IPS DF 6.9 (cell line): ENCODE measurements around the gene CERS4.

Source experiments
- DNase-seq: peaks from one replicate; pipeline ENCODE4 v3.0.0-alpha.2; 2013; ENCODE audit warnings: low read depth, low spot score
- H3K27ac ChIP-seq: one replicate; pipeline ENCODE4 v1.5.1; 2013; ENCODE audit warnings: low read length, control low read depth
- H3K27me3 ChIP-seq: 2 replicates; pipeline ENCODE4 v1.6.1; 2013; ENCODE audit warnings: mild to moderate bottlenecking, low read length; ENCODE audit not compliant: control insufficient read depth, insufficient read depth
- H3K36me3 ChIP-seq: 2 replicates; pipeline ENCODE4 v1.6.1; 2013; ENCODE audit warnings: low read length; ENCODE audit not compliant: control insufficient read depth, insufficient read depth
- H3K4me1 ChIP-seq: 2 replicates; pipeline ENCODE4 v1.6.1; 2013; ENCODE audit warnings: low read length; ENCODE audit not compliant: control insufficient read depth, insufficient read depth
- H3K4me3 ChIP-seq: 2 replicates; pipeline ENCODE4 v1.5.1; 2013; ENCODE audit warnings: mild to moderate bottlenecking, low read length
- H3K9me3 ChIP-seq: 2 replicates; pipeline ENCODE4 v1.6.1; 2013; ENCODE audit warnings: low read length, inconsistent platforms; ENCODE audit not compliant: control insufficient read depth, insufficient read depth
- WGBS: extraction: QIAGEN DNeasy Blood & Tissue Kit; methylation state at CpG from one replicate; pipeline ENCODE4 v1.1.7; 2013; ENCODE audit warnings: mixed read lengths, missing lambda C conversion rate; ENCODE audit not compliant: insufficient read length, insufficient coverage; 5-methylcytosine and 5-hydroxymethylcytosine counted together

The CERS4 gene

DNA sequence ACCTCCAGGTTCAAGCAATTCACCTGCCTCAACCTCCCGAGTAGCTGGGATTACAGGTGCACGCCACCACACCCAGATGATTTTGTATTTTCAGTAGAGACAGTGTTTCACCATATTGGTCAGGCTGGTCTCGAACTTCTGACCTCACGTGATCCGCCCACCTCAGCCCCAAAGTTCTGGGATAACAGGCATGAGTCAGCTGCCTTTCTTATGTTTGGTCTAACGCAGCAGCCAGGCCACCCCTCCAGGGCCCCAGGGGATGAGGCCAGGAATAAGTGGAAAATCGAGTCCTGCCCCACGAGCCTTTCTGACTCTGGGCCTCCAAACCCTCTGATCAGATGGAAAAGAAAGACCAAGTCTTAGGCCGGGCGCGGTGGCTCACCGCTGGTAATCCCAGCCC is 44.5 kb downstream of the CERS4 start:
- Histone ChIP-seq H3K9me3 (no peaks in the 10 kb centered on the region), H3K27me3 (no peaks in the 10 kb centered on the region), H3K27ac (no peak overlapping the region), H3K4me1 (peaks cover 4% of the 10 kb centered on the region), H3K4me3 (no peak overlapping the region), H3K36me3 (peaks cover 19% of the 10 kb centered on the region)
- no CpG with 5 or more reads among the region's 12 CpGs for WGBS
- no peak for DNase-seq

DNA sequence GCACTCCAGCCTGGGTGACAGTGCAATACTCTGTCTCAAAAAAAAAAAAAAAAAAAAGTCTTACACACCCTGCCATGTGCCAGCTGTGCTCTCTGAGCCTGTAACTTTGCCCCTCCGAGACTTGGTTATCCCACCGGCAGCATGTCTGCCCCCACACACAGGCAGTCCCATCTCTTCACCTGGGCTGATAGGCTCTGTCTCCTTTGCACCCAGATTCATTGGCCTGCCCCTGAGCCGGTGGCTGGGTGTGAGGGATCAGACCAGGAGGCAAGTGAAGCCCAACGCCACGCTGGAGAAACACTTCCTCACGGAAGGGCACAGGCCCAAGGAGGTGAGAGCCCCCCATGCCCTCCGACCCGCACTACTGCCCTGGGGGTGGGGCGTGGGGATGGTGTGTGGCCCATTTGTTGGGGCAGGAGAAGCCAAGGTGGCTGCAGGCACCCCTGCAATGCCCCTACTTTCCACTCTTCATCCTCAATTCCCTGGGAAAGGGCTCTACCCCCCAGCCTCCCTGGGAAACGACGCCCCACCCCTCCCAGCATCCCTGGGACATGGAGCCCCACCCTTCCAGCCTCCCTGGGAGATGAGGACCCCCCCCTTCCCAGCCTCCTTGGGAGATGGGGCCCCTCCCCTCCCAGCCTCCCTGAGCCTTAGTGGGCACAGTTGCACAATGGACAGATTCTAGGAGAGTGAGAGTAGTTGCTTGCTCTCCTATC is 45.3 kb downstream of the CERS4 start:
- no peaks in the 10 kb centered on the region for H3K9me3 ChIP-seq
- no peak overlapping the region for H3K27ac ChIP-seq
- peaks cover 4% of the 10 kb centered on the region for H3K4me1 ChIP-seq
- no peak for DNase-seq
- peaks cover 19% of the 10 kb centered on the region for H3K36me3 ChIP-seq
- no CpG with 5 or more reads among the region's 11 CpGs for whole genome bisulfite sequencing
- no peaks in the 10 kb centered on the region for H3K27me3 ChIP-seq
- H3K4me3 ChIP-seq: no peak overlapping the region

GRCh38 chr19:8255426-8256125 is 46.4 kb downstream of the CERS4 start:
- no peak overlapping the region for H3K4me3 ChIP-seq
- H3K27me3 ChIP-seq: no peaks in the 10 kb centered on the region
- H3K9me3 ChIP-seq: no peaks in the 10 kb centered on the region
- no CpG with 5 or more reads among the region's 18 CpGs for WGBS
- H3K4me1 ChIP-seq: peaks cover 4% of the 10 kb centered on the region
- H3K27ac ChIP-seq: no peak overlapping the region
- no peak for DNase-seq
- peaks cover 19% of the 10 kb centered on the region for H3K36me3 ChIP-seq

DNA sequence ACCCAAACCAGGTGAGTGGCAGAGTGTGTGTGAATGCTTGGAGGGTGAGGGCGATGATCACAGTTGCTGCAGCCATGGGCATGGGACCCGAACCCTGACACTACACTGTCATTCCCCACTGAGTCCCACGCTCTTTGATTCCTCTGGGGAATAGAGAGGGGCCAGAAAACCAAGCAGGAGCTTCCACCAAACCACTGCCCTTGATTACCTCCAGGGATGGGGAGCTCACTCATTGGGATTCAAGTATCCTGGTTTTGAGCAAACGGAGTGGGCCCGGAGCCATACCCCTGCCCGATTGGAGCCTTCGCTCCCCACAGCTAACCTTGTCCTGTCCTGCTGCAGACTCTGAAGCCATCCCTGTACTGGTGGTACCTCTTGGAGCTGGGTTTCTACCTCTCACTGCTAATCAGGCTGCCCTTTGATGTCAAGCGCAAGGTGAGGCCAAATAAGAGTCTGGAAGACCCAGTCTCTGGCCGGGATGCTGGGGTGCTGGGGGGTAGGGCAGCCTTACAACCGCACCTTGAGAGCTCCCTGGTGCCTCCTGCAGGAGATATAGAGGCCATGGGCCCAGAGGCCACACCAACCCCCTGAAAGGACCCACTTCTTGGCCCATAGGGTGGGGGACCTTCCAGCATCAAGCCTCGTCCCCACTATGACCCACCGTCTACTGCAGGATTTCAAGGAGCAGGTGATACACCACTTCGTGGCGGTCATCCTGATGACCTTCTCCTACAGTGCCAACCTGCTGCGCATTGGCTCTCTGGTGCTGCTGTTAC is 47.3 kb downstream of the CERS4 start:
- Histone ChIP-seq H3K27me3 (no peaks in the 10 kb centered on the region), H3K27ac (no peak overlapping the region), H3K9me3 (no peaks in the 10 kb centered on the region), H3K4me1 (peaks cover 4% of the 10 kb centered on the region), H3K36me3 (peaks cover 19% of the 10 kb centered on the region), H3K4me3 (no peak overlapping the region)
- WGBS: no CpG with 5 or more reads among the region's 15 CpGs
- no peak for DNase-seq

DNA sequence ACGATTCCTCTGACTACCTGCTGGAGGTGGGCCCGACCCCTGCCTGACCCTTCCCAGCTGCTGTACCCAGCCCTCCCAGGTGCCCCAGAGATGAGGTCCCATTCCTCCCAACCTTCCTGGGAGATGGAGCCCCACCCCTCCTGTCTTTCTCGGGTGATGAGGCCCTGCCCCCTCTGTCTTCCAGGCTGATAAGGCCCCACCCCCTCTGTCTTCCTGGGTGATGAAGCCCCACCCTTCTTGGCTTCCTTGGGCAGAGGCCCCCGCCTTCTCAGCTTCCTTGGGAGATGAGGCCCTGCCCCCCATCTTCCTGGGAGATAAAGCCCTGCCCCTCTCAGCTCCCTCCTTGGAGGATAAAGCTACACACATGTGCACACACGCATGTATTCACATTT is 47.9 kb downstream of the CERS4 start:
- H3K36me3 ChIP-seq: peaks cover 19% of the 10 kb centered on the region
- no CpG with 5 or more reads among the region's 5 CpGs for WGBS
- DNase-seq: no peak

DNA sequence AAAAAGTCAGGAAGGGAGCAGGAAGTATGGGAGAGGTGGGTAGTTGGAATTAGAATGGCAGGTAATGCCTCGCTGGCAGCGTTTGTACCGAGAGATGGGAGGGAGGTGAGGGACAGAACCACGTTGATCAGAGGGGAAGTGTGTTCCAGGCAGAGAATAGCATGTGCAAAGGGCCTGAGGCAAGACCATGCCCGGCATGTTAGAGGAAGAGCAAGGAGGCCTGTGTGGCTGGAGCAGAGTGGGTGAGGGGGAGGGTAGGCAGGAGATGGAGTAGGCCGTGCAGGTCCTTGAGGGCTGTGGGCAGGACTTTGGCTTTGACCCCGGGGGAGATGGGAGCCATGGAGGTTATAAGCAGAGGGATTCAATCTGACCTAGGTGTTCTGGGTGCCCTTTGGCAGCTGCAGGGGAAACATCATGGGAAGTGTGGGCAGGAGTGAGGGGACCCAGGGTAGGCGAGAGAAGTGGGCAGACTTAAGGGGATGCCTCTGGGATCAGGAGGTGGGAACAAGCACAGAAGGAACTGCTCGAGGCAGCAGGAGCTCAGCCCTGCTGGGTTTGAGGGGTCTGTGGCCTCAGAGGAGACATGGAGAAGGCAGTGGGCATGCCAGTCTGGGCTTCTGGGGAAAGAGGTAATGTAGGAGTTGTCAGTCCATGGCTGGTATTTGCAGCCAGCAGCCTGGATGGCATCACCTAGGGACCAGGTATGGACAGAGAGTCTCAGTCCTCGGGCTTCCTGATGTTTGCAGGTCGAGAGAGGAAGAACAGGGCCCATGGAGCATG is 50.2 kb downstream of the CERS4 start:
- H3K4me1 ChIP-seq: peaks cover 3% of the 10 kb centered on the region; the same call in 1 of the 2 replicates
- H3K27me3 ChIP-seq: no peaks in the 10 kb centered on the region
- no peaks in the 10 kb centered on the region for H3K9me3 ChIP-seq
- no peak overlapping the region for H3K4me3 ChIP-seq
- DNase-seq: no peak
- no CpG with 5 or more reads among the region's 11 CpGs for WGBS
- H3K27ac ChIP-seq: no peak overlapping the region
- H3K36me3 ChIP-seq: peaks cover 19% of the 10 kb centered on the region

More for the DNA sequence above, 47.9 kb downstream of the CERS4 start:
- H3K4me3 ChIP-seq: no peak overlapping the region
- H3K9me3 ChIP-seq: no peaks in the 10 kb centered on the region
- H3K4me1 ChIP-seq: peaks cover 4% of the 10 kb centered on the region
- H3K27ac ChIP-seq: no peak overlapping the region
- H3K27me3 ChIP-seq: no peaks in the 10 kb centered on the region

DNA sequence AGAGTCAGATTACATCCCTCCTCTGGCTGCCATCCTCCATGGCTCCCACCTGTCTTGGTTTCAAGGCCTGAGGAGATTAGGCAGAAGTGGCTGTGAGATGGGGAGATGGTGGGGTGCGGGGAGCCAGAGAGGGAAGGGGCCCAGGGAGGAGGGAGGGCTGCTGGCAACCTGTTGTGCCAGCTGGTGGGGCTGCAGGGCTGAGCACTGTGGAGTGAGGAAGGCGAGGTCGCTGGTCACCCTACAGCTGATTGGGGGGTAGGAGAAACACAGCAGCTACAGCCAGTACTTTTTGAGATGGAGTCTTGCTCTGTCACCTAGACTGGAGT is 50.7 kb downstream of the CERS4 start:
- Histone ChIP-seq H3K9me3 (no peaks in the 10 kb centered on the region), H3K27me3 (no peaks in the 10 kb centered on the region), H3K4me1 (peaks cover 3% of the 10 kb centered on the region; the same call in 1 of the 2 replicates), H3K36me3 (peaks cover 18% of the 10 kb centered on the region), H3K4me3 (no peak overlapping the region), H3K27ac (no peak overlapping the region)
- DNase-seq: no peak
- WGBS: no CpG with 5 or more reads among the region's 3 CpGs

GRCh38 chr19:8261347-8261746 is 52.2 kb downstream of the CERS4 start:
- WGBS: no CpG with 5 or more reads among the region's 9 CpGs

GRCh38 chr19:8261881-8262280 is 52.7 kb downstream of the CERS4 start:
- H3K4me3 ChIP-seq: no peak overlapping the region
- H3K36me3 ChIP-seq: peaks cover under 1% of the 10 kb centered on the region; the same call in 1 of the 2 replicates
- no peaks in the 10 kb centered on the region for H3K9me3 ChIP-seq
- H3K27me3 ChIP-seq: no peaks in the 10 kb centered on the region
- no CpG with 5 or more reads among the region's 14 CpGs for WGBS
- no peak for DNase-seq
- no peak overlapping the region for H3K27ac ChIP-seq
- peaks cover under 1% of the 10 kb centered on the region; the same call in 1 of the 2 replicates for H3K4me1 ChIP-seq

More at GRCh38 chr19:8261347-8261746, 52.2 kb downstream of the CERS4 start:
- peaks cover 3% of the 10 kb centered on the region; the same call in 1 of the 2 replicates for H3K4me1 ChIP-seq
- no peaks in the 10 kb centered on the region for H3K9me3 ChIP-seq
- H3K27ac ChIP-seq: no peak overlapping the region
- DNase-seq: no peak
- no peak overlapping the region for H3K4me3 ChIP-seq
- H3K27me3 ChIP-seq: no peaks in the 10 kb centered on the region
- H3K36me3 ChIP-seq: peaks cover 6% of the 10 kb centered on the region

- Histone ChIP-seq H3K27me3 (no peaks in the 10 kb centered on the region), H3K36me3 (no peaks in the 10 kb centered on the region), H3K4me1 (no peaks in the 10 kb centered on the region), H3K9me3 (no peaks in the 10 kb centered on the region), H3K4me3 (no peak overlapping the region), H3K27ac (no peak overlapping the region)
- no CpG with 5 or more reads among the region's 6 CpGs for WGBS
- DNase-seq: no peak
Measured at GRCh38 chr19:8262431-8262830, 53.3 kb downstream of the CERS4 start.
